OCI-LY3 (cell line): Measurements from ENCODE around the gene NIPSNAP3A.

Experiments
- H2AFZ ChIP-seq: fragments of 200-600, 300-600 bp; shearing (Covaris generic); 2 replicates; pipeline ENCODE4 v1.6.0; 2014; ENCODE audit warnings: antibody characterized with exemption, low read depth, low read length
- H3K27ac ChIP-seq: fragments of 200-600, 300-600 bp; sonication (generic); 2 replicates; pipeline ENCODE4 v1.5.1; 2014; ENCODE audit warnings: mild to moderate bottlenecking, low read length, moderate library complexity, mixed read lengths
- H3K27me3 ChIP-seq: fragments of 200-600, 300-600 bp; sonication (generic); 2 replicates; pipeline ENCODE4 v1.6.1; 2014; ENCODE audit warnings: low read depth, low read length, mixed read lengths
- H3K36me3 ChIP-seq: fragments of 200-600, 300-600 bp; sonication (generic); replicated peaks from 2 replicates; pipeline ENCODE3; 2014; ENCODE audit warnings: low read depth, low read length, mixed read lengths
- H3K4me1 ChIP-seq: fragments of 300-600, 200-600 bp; sonication (generic); 2 replicates; pipeline ENCODE4 v1.6.1; 2014; ENCODE audit warnings: low read length, mixed read lengths
- H3K4me2 ChIP-seq: fragments of 200-600, 300-600 bp; sonication (generic); 2 replicates; pipeline ENCODE4 v1.6.1; 2014; ENCODE audit warnings: low read length, mixed read lengths
- H3K4me3 ChIP-seq: fragments of 300-600, 200-600 bp; sonication (generic); 2 replicates; pipeline ENCODE4 v1.5.1; 2014; ENCODE audit warnings: antibody characterized with exemption, mild to moderate bottlenecking, low read length, moderate library complexity
- H3K79me2 ChIP-seq: fragments of 300-600, 200-600 bp; shearing (Covaris generic); 2 replicates; pipeline ENCODE4 v1.6.1; 2014; ENCODE audit warnings: mild to moderate bottlenecking, low read length, mixed read lengths
- H3K9ac ChIP-seq: fragments of 300-600, 200-600 bp; shearing (Covaris generic); 2 replicates; pipeline ENCODE4 v1.6.0; 2014; ENCODE audit warnings: mild to moderate bottlenecking, low read length, moderate library complexity
- H3K9me3 ChIP-seq: fragments of 200-600, 300-600 bp; shearing (Covaris generic); 2 replicates; pipeline ENCODE4 v1.6.1; 2014; ENCODE audit warnings: low read length, mixed read lengths; ENCODE audit not compliant: insufficient read depth
- H4K20me1 ChIP-seq: fragments of 200-600, 300-600 bp; sonication (generic); 2 replicates; pipeline ENCODE4 v1.6.1; 2016; ENCODE audit warnings: low read length, mixed read lengths; ENCODE audit not compliant: insufficient read depth
- CTCF ChIP-seq: fragments of 200-600, 300-600 bp; sonication (generic); IDR thresholded peaks from 2 replicates; pipeline ENCODE4 v1.5.1; 2014; ENCODE audit warnings: antibody characterized with exemption, low read length, low read depth
- EZH2phosphoT487 ChIP-seq: fragments of 200-600 bp; shearing (Covaris generic); IDR thresholded peaks from 2 replicates; pipeline ENCODE4 v1.6.1; 2018; ENCODE audit warnings: antibody characterized with exemption, mixed run types, low read depth

Gene NIPSNAP3A

GRCh38 chr9:104745852-104746251 lies 1.6 kb upstream of the NIPSNAP3A start:
- H3K4me2 ChIP-seq, result no peak overlapping the region
- no peak overlapping the region for H3K4me3 ChIP-seq
- no peaks in the 10 kb centered on the region for H3K27me3 ChIP-seq
- no peaks in the 10 kb centered on the region for H4K20me1 ChIP-seq
- peaks cover 9% of the 10 kb centered on the region for H3K4me1 ChIP-seq
- no peaks in the 10 kb centered on the region for H3K9me3 ChIP-seq
- peaks cover 6% of the 10 kb centered on the region; the same call in 1 of the 2 replicates for H3K79me2 ChIP-seq
- no peaks in the 10 kb centered on the region for H3K36me3 ChIP-seq
- no peak overlapping the region for H3K27ac ChIP-seq
- H2AFZ ChIP-seq, result no peak overlapping the region
- no peak for TF ChIP-seq EZH2phosphoT487
- no peak for TF ChIP-seq CTCF
- H3K9ac ChIP-seq, result no peak overlapping the region

- Histone ChIP-seq H3K27me3 (no peaks in the 10 kb centered on the region), H4K20me1 (no peaks in the 10 kb centered on the region), H3K27ac (no peak overlapping the region), H2AFZ (no peak overlapping the region), H3K4me1 (peaks cover 9% of the 10 kb centered on the region), H3K9ac (peak overlapping the region; percentile 84; the same call in 1 of the 2 replicates), H3K4me2 (peak overlapping the region; percentile 92; the same call in 1 of the 2 replicates), H3K36me3 (no peaks in the 10 kb centered on the region), H3K79me2 (peaks cover 6% of the 10 kb centered on the region; the same call in 1 of the 2 replicates), H3K4me3 (0 out of 2 replicates have a peak overlapping the region, but pooled peaks have one; percentile 80), H3K9me3 (no peaks in the 10 kb centered on the region)
- TF ChIP-seq EZH2phosphoT487 (no peak), CTCF (no peak)
Observed at GRCh38 chr9:104746285-104746684, 1.2 kb upstream of the NIPSNAP3A start.

- TF ChIP-seq CTCF (no peak), EZH2phosphoT487 (no peak)
- H3K27me3 ChIP-seq, result no peaks in the 10 kb centered on the region
- H3K4me1 ChIP-seq, result peaks cover 9% of the 10 kb centered on the region
- peak overlapping the region; percentile 80 for H3K4me3 ChIP-seq
- H3K79me2 ChIP-seq, result peaks cover 6% of the 10 kb centered on the region; the same call in 1 of the 2 replicates
- H3K27ac ChIP-seq, result peak overlapping the region; percentile 54
- peak overlapping the region; percentile 84 for H3K9ac ChIP-seq
- H3K4me2 ChIP-seq, result peak overlapping the region; percentile 92
- H2AFZ ChIP-seq, result peak overlapping the region; percentile 85
- H3K36me3 ChIP-seq, result no peaks in the 10 kb centered on the region
- H4K20me1 ChIP-seq, result no peaks in the 10 kb centered on the region
- H3K9me3 ChIP-seq, result no peaks in the 10 kb centered on the region
Observed at GRCh38 chr9:104746798-104747197, 685 bp upstream of the NIPSNAP3A start.

- Histone ChIP-seq H3K9ac (peak overlapping the region; percentile 84), H3K9me3 (no peaks in the 10 kb centered on the region), H3K36me3 (no peaks in the 10 kb centered on the region), H3K4me3 (peak overlapping the region; percentile 80), H3K27ac (peak overlapping the region; percentile 54), H3K27me3 (no peaks in the 10 kb centered on the region), H3K4me2 (peak overlapping the region; percentile 92), H3K4me1 (peaks cover 9% of the 10 kb centered on the region), H3K79me2 (peaks cover 6% of the 10 kb centered on the region; the same call in 1 of the 2 replicates), H4K20me1 (no peaks in the 10 kb centered on the region), H2AFZ (peak overlapping the region; percentile 85)
- no peak for TF ChIP-seq CTCF
- no peak for TF ChIP-seq EZH2phosphoT487
Observed at GRCh38 chr9:104747245-104747564, 278 bp upstream of the NIPSNAP3A start.
